ENCODE measurements around the gene CST2.
"Not testable (repeated sequence)": the region's sequence is repeated elsewhere in the genome, so short reads cannot be mapped to it uniquely, and the experiment has no call there.

DNA sequence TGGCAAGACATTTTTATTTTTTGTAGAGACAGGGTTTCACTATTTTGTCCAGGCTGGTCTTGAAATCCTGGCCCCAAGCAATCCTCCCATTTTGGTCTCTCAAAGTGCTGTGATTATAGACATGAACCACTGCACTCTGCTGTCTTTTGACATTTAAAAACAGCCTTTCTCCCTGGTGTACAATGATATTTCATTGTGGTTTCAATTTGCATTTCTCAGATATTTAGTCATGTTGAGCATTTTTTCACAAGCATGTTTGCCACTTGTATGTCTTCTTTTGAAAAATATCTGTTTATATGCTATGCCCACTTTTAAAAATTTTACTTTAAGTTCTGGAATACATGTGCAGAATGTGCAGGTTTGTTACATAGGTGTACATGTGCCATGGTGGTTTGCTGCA lies 47.9 kb downstream of the CST2 start:
- TF ChIP-seq, protein P1, sequence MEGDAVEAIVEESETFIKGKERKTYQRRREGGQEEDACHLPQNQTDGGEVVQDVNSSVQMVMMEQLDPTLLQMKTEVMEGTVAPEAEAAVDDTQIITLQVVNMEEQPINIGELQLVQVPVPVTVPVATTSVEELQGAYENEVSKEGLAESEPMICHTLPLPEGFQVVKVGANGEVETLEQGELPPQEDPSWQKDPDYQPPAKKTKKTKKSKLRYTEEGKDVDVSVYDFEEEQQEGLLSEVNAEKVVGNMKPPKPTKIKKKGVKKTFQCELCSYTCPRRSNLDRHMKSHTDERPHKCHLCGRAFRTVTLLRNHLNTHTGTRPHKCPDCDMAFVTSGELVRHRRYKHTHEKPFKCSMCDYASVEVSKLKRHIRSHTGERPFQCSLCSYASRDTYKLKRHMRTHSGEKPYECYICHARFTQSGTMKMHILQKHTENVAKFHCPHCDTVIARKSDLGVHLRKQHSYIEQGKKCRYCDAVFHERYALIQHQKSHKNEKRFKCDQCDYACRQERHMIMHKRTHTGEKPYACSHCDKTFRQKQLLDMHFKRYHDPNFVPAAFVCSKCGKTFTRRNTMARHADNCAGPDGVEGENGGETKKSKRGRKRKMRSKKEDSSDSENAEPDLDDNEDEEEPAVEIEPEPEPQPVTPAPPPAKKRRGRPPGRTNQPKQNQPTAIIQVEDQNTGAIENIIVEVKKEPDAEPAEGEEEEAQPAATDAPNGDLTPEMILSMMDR (IDR thresholded peaks at IDR 0.05; ENCODE audit: insufficient read depth, low read length), result not testable (repeated sequence)
- TF ChIP-seq SPI1 (IDR thresholded peaks at IDR 0.05; ENCODE audit: borderline replicate concordance, low read depth), result not testable (repeated sequence)
